ENCODE data around the gene FAU. TPM values are rescaled to one million over a fixed set of nuclear protein-coding genes. Genes with fewer than 3 reads are reported as not detected.

Gene FAU
- total and polyA plus RNA-seq, 4 experiments from 2014 or later, result 913 to 1,690 (median 1,294) TPM

GRCh38 chr11:65163684-65164083, 41.8 kb upstream of the FAU start:
- Mint-ChIP-seq H3K4me1 (no peaks in the 10 kb centered on the region), H3K27me3 (peaks cover 0 to 4% of the 10 kb centered on the region in 2 donors), H3K4me3 (no peak overlapping the region), H3K27ac (no peak overlapping the region), H3K9me3 (no peaks in the 10 kb centered on the region), H3K36me3 (no peaks in the 10 kb centered on the region)
- no peak for DNase-seq
- intact Hi-C loops (cut with micrococcal nuclease), result no loop called here
- POLR2A ChIA-PET (ENCODE audit: partially characterized antibody), result no interaction called here
- CTCF ChIA-PET (ENCODE audit: partially characterized antibody), result no interaction called here
- no peaks in the 10 kb centered on the region for H3K36me3 ChIP-seq (ENCODE audit: insufficient read depth, low read length)
- no peak overlapping the region for H3K27ac ChIP-seq (ENCODE audit: low read depth, low read length)
- no peaks in the 10 kb centered on the region for H3K27me3 ChIP-seq (ENCODE audit: insufficient read depth, low read length)
- no peak overlapping the region for H3K4me3 ChIP-seq (ENCODE audit: low read length in 2 of 2)
- no peaks in the 10 kb centered on the region for H3K4me1 ChIP-seq (ENCODE audit: insufficient read depth, low read length)
- H3K9me3 ChIP-seq (ENCODE audit: control insufficient read depth in 1 of 2, low read length in 2 of 2), result no peaks in the 10 kb centered on the region

GRCh38 chr11:65160643-65161042, 38.7 kb upstream of the FAU start:
- H3K36me3 ChIP-seq (ENCODE audit: insufficient read depth, low read length), result no peaks in the 10 kb centered on the region
- no peaks in the 10 kb centered on the region for H3K27me3 ChIP-seq (ENCODE audit: insufficient read depth, low read length)
- H3K9me3 ChIP-seq (ENCODE audit: control insufficient read depth in 1 of 2, low read length in 2 of 2), result no peaks in the 10 kb centered on the region
- no peak overlapping the region for H3K4me3 Mint-ChIP-seq
- intact Hi-C loops (cut with micrococcal nuclease), result no loop called here
- no peak overlapping the region for H3K27ac Mint-ChIP-seq
- H3K4me3 ChIP-seq (ENCODE audit: low read length in 2 of 2), result no peak overlapping the region
- H3K9me3 Mint-ChIP-seq, result no peaks in the 10 kb centered on the region
- H3K4me1 Mint-ChIP-seq, result no peaks in the 10 kb centered on the region
- DNase-seq, result no peak
- ChIA-PET POLR2A (ENCODE audit: partially characterized antibody) (no interaction called here), CTCF (ENCODE audit: partially characterized antibody) (no interaction called here)
- H3K27me3 Mint-ChIP-seq, result peaks cover 0 to 4% of the 10 kb centered on the region in 2 donors
- no peaks in the 10 kb centered on the region for H3K4me1 ChIP-seq (ENCODE audit: insufficient read depth, low read length)
- H3K36me3 Mint-ChIP-seq, result no peaks in the 10 kb centered on the region
- H3K27ac ChIP-seq (ENCODE audit: low read depth, low read length), result no peak overlapping the region

GRCh38 chr11:65159012-65159411, 37.1 kb upstream of the FAU start:
- H3K27me3 ChIP-seq (ENCODE audit: insufficient read depth, low read length), result no peaks in the 10 kb centered on the region
- no peak overlapping the region for H3K27ac ChIP-seq (ENCODE audit: low read depth, low read length)
- Mint-ChIP-seq H3K36me3 (no peaks in the 10 kb centered on the region), H3K4me3 (no peak overlapping the region), H3K27ac (no peak overlapping the region), H3K9me3 (no peaks in the 10 kb centered on the region), H3K27me3 (peaks cover 0 to 4% of the 10 kb centered on the region in 2 donors), H3K4me1 (no peaks in the 10 kb centered on the region)
- H3K4me3 ChIP-seq (ENCODE audit: low read length in 2 of 2), result no peak overlapping the region
- H3K36me3 ChIP-seq (ENCODE audit: insufficient read depth, low read length), result no peaks in the 10 kb centered on the region
- CTCF ChIA-PET (ENCODE audit: partially characterized antibody), result no interaction called here
- POLR2A ChIA-PET (ENCODE audit: partially characterized antibody), result no interaction called here
- H3K9me3 ChIP-seq (ENCODE audit: control insufficient read depth in 1 of 2, low read length in 2 of 2), result no peaks in the 10 kb centered on the region
- intact Hi-C loops (cut with micrococcal nuclease), result no loop called here
- no peak for DNase-seq
- no peaks in the 10 kb centered on the region for H3K4me1 ChIP-seq (ENCODE audit: insufficient read depth, low read length)

GRCh38 chr11:65157336-65157735, 35.4 kb upstream of the FAU start:
- ChIA-PET POLR2A (ENCODE audit: partially characterized antibody) (no interaction called here), CTCF (ENCODE audit: partially characterized antibody) (no interaction called here)
- no peak for DNase-seq
- H3K36me3 Mint-ChIP-seq, result no peaks in the 10 kb centered on the region
- no peaks in the 10 kb centered on the region for H3K9me3 ChIP-seq (ENCODE audit: control insufficient read depth in 1 of 2, low read length in 2 of 2)
- peaks cover 0 to 4% of the 10 kb centered on the region in 2 donors for H3K27me3 Mint-ChIP-seq
- H3K27ac ChIP-seq (ENCODE audit: low read depth, low read length), result no peak overlapping the region
- no peaks in the 10 kb centered on the region for H3K27me3 ChIP-seq (ENCODE audit: insufficient read depth, low read length)
- no peak overlapping the region for H3K27ac Mint-ChIP-seq
- H3K4me1 Mint-ChIP-seq, result no peaks in the 10 kb centered on the region
- no peak overlapping the region for H3K4me3 ChIP-seq (ENCODE audit: low read length in 2 of 2)
- no peaks in the 10 kb centered on the region for H3K9me3 Mint-ChIP-seq
- intact Hi-C loops (cut with micrococcal nuclease), result no loop called here
- H3K36me3 ChIP-seq (ENCODE audit: insufficient read depth, low read length), result no peaks in the 10 kb centered on the region
- H3K4me1 ChIP-seq (ENCODE audit: insufficient read depth, low read length), result no peaks in the 10 kb centered on the region
- no peak overlapping the region for H3K4me3 Mint-ChIP-seq

GRCh38 chr11:65156926-65157325, 35.0 kb upstream of the FAU start:
- H3K4me3 Mint-ChIP-seq, result no peak overlapping the region
- no peaks in the 10 kb centered on the region for H3K9me3 Mint-ChIP-seq
- Histone ChIP-seq H3K27ac (ENCODE audit: low read depth, low read length) (no peak overlapping the region), H3K9me3 (ENCODE audit: control insufficient read depth in 1 of 2, low read length in 2 of 2) (no peaks in the 10 kb centered on the region), H3K36me3 (ENCODE audit: insufficient read depth, low read length) (no peaks in the 10 kb centered on the region), H3K4me3 (ENCODE audit: low read length in 2 of 2) (no peak overlapping the region), H3K27me3 (ENCODE audit: insufficient read depth, low read length) (no peaks in the 10 kb centered on the region), H3K4me1 (ENCODE audit: insufficient read depth, low read length) (no peaks in the 10 kb centered on the region)
- H3K36me3 Mint-ChIP-seq, result no peaks in the 10 kb centered on the region
- ChIA-PET CTCF (ENCODE audit: partially characterized antibody) (no interaction called here), POLR2A (ENCODE audit: partially characterized antibody) (no interaction called here)
- no peaks in the 10 kb centered on the region for H3K4me1 Mint-ChIP-seq
- DNase-seq, result no peak
- intact Hi-C loops (cut with micrococcal nuclease), result no loop called here
- peaks cover 0 to 4% of the 10 kb centered on the region in 2 donors for H3K27me3 Mint-ChIP-seq
- H3K27ac Mint-ChIP-seq, result no peak overlapping the region

- CTCF ChIA-PET (ENCODE audit: partially characterized antibody), result no interaction called here
These were observed 34.3 kb upstream of the FAU start for GRCh38 chr11:65156256-65156655.

GRCh38 chr11:65152122-65152521, 30.2 kb upstream of the FAU start:
- H3K4me3 Mint-ChIP-seq, result no peak overlapping the region
- H3K27me3 Mint-ChIP-seq, result no peaks in the 10 kb centered on the region
- peak overlapping the region in 1 of 7 donors; percentile 69 for H3K27ac Mint-ChIP-seq
- Histone ChIP-seq H3K4me3 (ENCODE audit: low read length in 2 of 2) (no peak overlapping the region), H3K27ac (ENCODE audit: low read depth, low read length) (no peak overlapping the region), H3K27me3 (ENCODE audit: insufficient read depth, low read length) (no peaks in the 10 kb centered on the region), H3K36me3 (ENCODE audit: insufficient read depth, low read length) (no peaks in the 10 kb centered on the region), H3K9me3 (ENCODE audit: control insufficient read depth in 1 of 2, low read length in 2 of 2) (no peaks in the 10 kb centered on the region), H3K4me1 (ENCODE audit: insufficient read depth, low read length) (no peaks in the 10 kb centered on the region)
- ChIA-PET CTCF (ENCODE audit: partially characterized antibody) (no interaction called here), POLR2A (ENCODE audit: partially characterized antibody) (no interaction called here)
- DNase-seq, result no peak
- H3K36me3 Mint-ChIP-seq, result no peaks in the 10 kb centered on the region
- H3K9me3 Mint-ChIP-seq, result peaks cover 0 to 4% (median 0%) of the 10 kb centered on the region in 8 donors
- intact Hi-C loops (cut with micrococcal nuclease), result no loop called here
- peaks cover 0 to 4% (median 1%) of the 10 kb centered on the region in 4 donors for H3K4me1 Mint-ChIP-seq

More at GRCh38 chr11:65156256-65156655, 34.3 kb upstream of the FAU start:
- intact Hi-C loops (cut with micrococcal nuclease), result no loop called here
- Histone ChIP-seq H3K4me1 (ENCODE audit: insufficient read depth, low read length) (no peaks in the 10 kb centered on the region), H3K9me3 (ENCODE audit: control insufficient read depth in 1 of 2, low read length in 2 of 2) (no peaks in the 10 kb centered on the region), H3K27ac (ENCODE audit: low read depth, low read length) (no peak overlapping the region), H3K36me3 (ENCODE audit: insufficient read depth, low read length) (no peaks in the 10 kb centered on the region), H3K4me3 (ENCODE audit: low read length in 2 of 2) (no peak overlapping the region), H3K27me3 (ENCODE audit: insufficient read depth, low read length) (no peaks in the 10 kb centered on the region)
- Mint-ChIP-seq H3K36me3 (no peaks in the 10 kb centered on the region), H3K27me3 (peaks cover 0 to 4% of the 10 kb centered on the region in 2 donors), H3K4me3 (no peak overlapping the region), H3K27ac (no peak overlapping the region), H3K9me3 (no peaks in the 10 kb centered on the region), H3K4me1 (peaks cover 0 to 2% (median under 1%) of the 10 kb centered on the region in 4 donors)
- POLR2A ChIA-PET (ENCODE audit: partially characterized antibody), result no interaction called here
- DNase-seq, result no peak

GRCh38 chr11:65151331-65151899, 29.5 kb upstream of the FAU start:
- no peaks in the 10 kb centered on the region for H3K9me3 ChIP-seq (ENCODE audit: control insufficient read depth in 1 of 2, low read length in 2 of 2)
- no peak for DNase-seq
- no peaks in the 10 kb centered on the region for H3K36me3 Mint-ChIP-seq
- ChIA-PET POLR2A (ENCODE audit: partially characterized antibody) (no interaction called here), CTCF (ENCODE audit: partially characterized antibody) (no interaction called here)
- H3K27ac Mint-ChIP-seq, result peak overlapping the region in 1 of 7 donors; percentile 4
- no peak overlapping the region for H3K27ac ChIP-seq (ENCODE audit: low read depth, low read length)
- no peak overlapping the region for H3K4me3 ChIP-seq (ENCODE audit: low read length in 2 of 2)
- H3K27me3 Mint-ChIP-seq, result no peaks in the 10 kb centered on the region
- no peaks in the 10 kb centered on the region for H3K27me3 ChIP-seq (ENCODE audit: insufficient read depth, low read length)
- no peak overlapping the region for H3K4me3 Mint-ChIP-seq
- intact Hi-C loops (cut with micrococcal nuclease), result no loop called here
- H3K36me3 ChIP-seq (ENCODE audit: insufficient read depth, low read length), result no peaks in the 10 kb centered on the region
- H3K9me3 Mint-ChIP-seq, result peaks cover 0 to 4% (median 0%) of the 10 kb centered on the region in 8 donors
- H3K4me1 Mint-ChIP-seq, result peaks cover 0 to 4% (median 1%) of the 10 kb centered on the region in 4 donors
- H3K4me1 ChIP-seq (ENCODE audit: insufficient read depth, low read length), result no peaks in the 10 kb centered on the region

All from CD4-positive, alpha-beta memory T cell (primary cell).